MM.1S (cell line): ENCODE data around the gene ELOB.

ENCODE experiments used
- EZH2 ChIP-seq: fragments of 300-600 bp; sonication (generic); optimal IDR thresholded peaks from 2 replicates; pipeline ENCODE3; 2017; ENCODE audit warnings: low read depth, mild to moderate bottlenecking, antibody characterized with exemption, low read length, mixed read lengths
- EZH2phosphoT487 ChIP-seq: fragments of 300-600 bp; sonication (generic); IDR thresholded peaks from 2 replicates; pipeline ENCODE4 v1.6.1; 2018; ENCODE audit warnings: antibody characterized with exemption, low read length
- TF ChIP-seq, protein P1 (sequence below): fragments of 300-600 bp; sonication (generic); IDR thresholded peaks from 2 replicates; pipeline ENCODE4 v1.5.1; 2016; ENCODE audit warnings: antibody characterized with exemption, low read length, mixed read lengths

GRCh38 chr16:2777231-2777902 is at the start of gene ELOB:
- TF ChIP-seq, protein P1, sequence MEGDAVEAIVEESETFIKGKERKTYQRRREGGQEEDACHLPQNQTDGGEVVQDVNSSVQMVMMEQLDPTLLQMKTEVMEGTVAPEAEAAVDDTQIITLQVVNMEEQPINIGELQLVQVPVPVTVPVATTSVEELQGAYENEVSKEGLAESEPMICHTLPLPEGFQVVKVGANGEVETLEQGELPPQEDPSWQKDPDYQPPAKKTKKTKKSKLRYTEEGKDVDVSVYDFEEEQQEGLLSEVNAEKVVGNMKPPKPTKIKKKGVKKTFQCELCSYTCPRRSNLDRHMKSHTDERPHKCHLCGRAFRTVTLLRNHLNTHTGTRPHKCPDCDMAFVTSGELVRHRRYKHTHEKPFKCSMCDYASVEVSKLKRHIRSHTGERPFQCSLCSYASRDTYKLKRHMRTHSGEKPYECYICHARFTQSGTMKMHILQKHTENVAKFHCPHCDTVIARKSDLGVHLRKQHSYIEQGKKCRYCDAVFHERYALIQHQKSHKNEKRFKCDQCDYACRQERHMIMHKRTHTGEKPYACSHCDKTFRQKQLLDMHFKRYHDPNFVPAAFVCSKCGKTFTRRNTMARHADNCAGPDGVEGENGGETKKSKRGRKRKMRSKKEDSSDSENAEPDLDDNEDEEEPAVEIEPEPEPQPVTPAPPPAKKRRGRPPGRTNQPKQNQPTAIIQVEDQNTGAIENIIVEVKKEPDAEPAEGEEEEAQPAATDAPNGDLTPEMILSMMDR = no peak
- no peak for TF ChIP-seq EZH2
- no peak for TF ChIP-seq EZH2phosphoT487
